Measurements from ENCODE around the gene ZCCHC17. TPM values are rescaled to one million over a fixed set of nuclear protein-coding genes. Genes with fewer than 3 reads are reported as not detected.

Gene ZCCHC17
- total RNA-seq, 2 donors from 2014 or later, result 14.0 to 17.4 TPM

GRCh38 chr1:31364561-31365250 is 67.9 kb downstream of the ZCCHC17 start:
- H3K9me3 ChIP-seq (ENCODE audit: control insufficient read depth, low read length, poor library complexity, severe bottlenecking), result no peaks in the 10 kb centered on the region
- DNase-seq (no peak), ATAC-seq (no peak)
- no peak overlapping the region for H3K27ac Mint-ChIP-seq
- H3K4me3 Mint-ChIP-seq, result no peak overlapping the region
- peaks cover 2% of the 10 kb centered on the region for H3K4me1 Mint-ChIP-seq
- H3K27me3 Mint-ChIP-seq, result no peaks in the 10 kb centered on the region
- peaks cover 7% of the 10 kb centered on the region for H3K36me3 Mint-ChIP-seq (ENCODE audit: low read depth)

- Mint-ChIP-seq H3K27ac (no peak overlapping the region), H3K4me3 (no peak overlapping the region), H3K27me3 (no peaks in the 10 kb centered on the region), H3K36me3 (ENCODE audit: low read depth) (peaks cover 3% of the 10 kb centered on the region), H3K4me1 (no peaks in the 10 kb centered on the region)
- no peaks in the 10 kb centered on the region for H3K9me3 ChIP-seq (ENCODE audit: control insufficient read depth, low read length, poor library complexity, severe bottlenecking)
- ATAC-seq (no peak), DNase-seq (no peak)
Measured at GRCh38 chr1:31366796-31367195, 70.0 kb downstream of the ZCCHC17 start.

GRCh38 chr1:31368611-31369107 is 71.8 kb downstream of the ZCCHC17 start:
- Mint-ChIP-seq H3K36me3 (ENCODE audit: low read depth) (peaks cover 3% of the 10 kb centered on the region), H3K27ac (no peak overlapping the region), H3K4me1 (peaks cover 16% of the 10 kb centered on the region), H3K4me3 (no peak overlapping the region), H3K27me3 (peaks cover 11% of the 10 kb centered on the region)
- DNase-seq (no peak), ATAC-seq (no peak)
- H3K9me3 ChIP-seq (ENCODE audit: control insufficient read depth, low read length, poor library complexity, severe bottlenecking), result no peaks in the 10 kb centered on the region

- no peaks in the 10 kb centered on the region for H3K9me3 ChIP-seq (ENCODE audit: control insufficient read depth, low read length, poor library complexity, severe bottlenecking)
- Mint-ChIP-seq H3K4me3 (no peak overlapping the region), H3K4me1 (peaks cover 18% of the 10 kb centered on the region), H3K27ac (no peak overlapping the region), H3K27me3 (peaks cover 11% of the 10 kb centered on the region), H3K36me3 (ENCODE audit: low read depth) (no peaks in the 10 kb centered on the region)
- DNase-seq (no peak), ATAC-seq (no peak)
Measured at GRCh38 chr1:31370021-31370420, 73.2 kb downstream of the ZCCHC17 start.

GRCh38 chr1:31370565-31370964 is 73.7 kb downstream of the ZCCHC17 start:
- Mint-ChIP-seq H3K27ac (no peak overlapping the region), H3K36me3 (ENCODE audit: low read depth) (no peaks in the 10 kb centered on the region), H3K4me1 (peaks cover 18% of the 10 kb centered on the region), H3K4me3 (no peak overlapping the region), H3K27me3 (peaks cover 11% of the 10 kb centered on the region)
- H3K9me3 ChIP-seq (ENCODE audit: control insufficient read depth, low read length, poor library complexity, severe bottlenecking), result no peaks in the 10 kb centered on the region
- no peak for ATAC-seq
- no peak for DNase-seq

GRCh38 chr1:31371121-31371959 is 74.5 kb downstream of the ZCCHC17 start:
- peaks cover 11% of the 10 kb centered on the region for H3K27me3 Mint-ChIP-seq
- H3K27ac Mint-ChIP-seq, result peak overlapping the region; percentile 72
- ATAC-seq (no peak), DNase-seq (no peak)
- H3K36me3 Mint-ChIP-seq (ENCODE audit: low read depth), result no peaks in the 10 kb centered on the region
- no peak overlapping the region for H3K4me3 Mint-ChIP-seq
- H3K4me1 Mint-ChIP-seq, result peaks cover 18% of the 10 kb centered on the region
- no peaks in the 10 kb centered on the region for H3K9me3 ChIP-seq (ENCODE audit: control insufficient read depth, low read length, poor library complexity, severe bottlenecking)

GRCh38 chr1:31372051-31372450 is 75.2 kb downstream of the ZCCHC17 start:
- peak overlapping the region; percentile 72 for H3K27ac Mint-ChIP-seq
- H3K36me3 Mint-ChIP-seq (ENCODE audit: low read depth), result no peaks in the 10 kb centered on the region
- no peaks in the 10 kb centered on the region for H3K9me3 ChIP-seq (ENCODE audit: control insufficient read depth, low read length, poor library complexity, severe bottlenecking)
- ATAC-seq (no peak), DNase-seq (no peak)
- peak overlapping the region; percentile 91 for H3K4me3 Mint-ChIP-seq
- peaks cover 11% of the 10 kb centered on the region for H3K27me3 Mint-ChIP-seq
- peaks cover 21% of the 10 kb centered on the region for H3K4me1 Mint-ChIP-seq

- DNase-seq (no peak), ATAC-seq (no peak)
- no peaks in the 10 kb centered on the region for H3K9me3 ChIP-seq (ENCODE audit: control insufficient read depth, low read length, poor library complexity, severe bottlenecking)
- Mint-ChIP-seq H3K27ac (peak overlapping the region; percentile 72), H3K4me1 (peaks cover 21% of the 10 kb centered on the region), H3K27me3 (peaks cover 11% of the 10 kb centered on the region), H3K4me3 (peak overlapping the region; percentile 91), H3K36me3 (ENCODE audit: low read depth) (no peaks in the 10 kb centered on the region)
Measured at GRCh38 chr1:31372751-31373055, 75.9 kb downstream of the ZCCHC17 start.

GRCh38 chr1:31373056-31373896 is 76.4 kb downstream of the ZCCHC17 start, which contains the start of gene FABP3:
TSS of gene FABP3 (minus strand) at chr1:31373076. CDS start at chr1:31373014, 62 bp downstream.
- Mint-ChIP-seq H3K27ac (peak within 1 kb of the TSS; percentile 72), H3K27me3 (peaks cover 14% of the 10 kb centered on the region), H3K4me1 (peaks cover 21% of the 10 kb centered on the region), H3K36me3 (ENCODE audit: low read depth) (no peaks in the 10 kb centered on the region), H3K4me3 (peak within 1 kb of the TSS; percentile 91)
- no peak for DNase-seq
- ATAC-seq, result peak; percentile 57
- no peaks in the 10 kb centered on the region for H3K9me3 ChIP-seq (ENCODE audit: control insufficient read depth, low read length, poor library complexity, severe bottlenecking)

- DNase-seq (no peak), ATAC-seq (peak; percentile 35)
- no peak overlapping the region for H3K27ac Mint-ChIP-seq
- no peaks in the 10 kb centered on the region for H3K9me3 ChIP-seq (ENCODE audit: control insufficient read depth, low read length, poor library complexity, severe bottlenecking)
- H3K36me3 Mint-ChIP-seq (ENCODE audit: low read depth), result peaks cover 2% of the 10 kb centered on the region
- peak overlapping the region; percentile 91 for H3K4me3 Mint-ChIP-seq
- H3K4me1 Mint-ChIP-seq, result peaks cover 21% of the 10 kb centered on the region
- H3K27me3 Mint-ChIP-seq, result peaks cover 21% of the 10 kb centered on the region
Measured at GRCh38 chr1:31373897-31374486, 77.2 kb downstream of the ZCCHC17 start.

- Mint-ChIP-seq H3K27me3 (peaks cover 25% of the 10 kb centered on the region), H3K4me1 (peaks cover 21% of the 10 kb centered on the region), H3K36me3 (ENCODE audit: low read depth) (peaks cover 2% of the 10 kb centered on the region), H3K27ac (no peak overlapping the region), H3K4me3 (peak overlapping the region; percentile 91)
- no peak for ATAC-seq
- no peaks in the 10 kb centered on the region for H3K9me3 ChIP-seq (ENCODE audit: control insufficient read depth, low read length, poor library complexity, severe bottlenecking)
- no peak for DNase-seq
Measured at GRCh38 chr1:31374511-31375196, 77.8 kb downstream of the ZCCHC17 start.

- no peak overlapping the region for H3K4me3 Mint-ChIP-seq
- peaks cover 44% of the 10 kb centered on the region for H3K27me3 Mint-ChIP-seq
- ATAC-seq (no peak), DNase-seq (no peak)
- no peak overlapping the region for H3K27ac Mint-ChIP-seq
- peaks cover 5% of the 10 kb centered on the region for H3K36me3 Mint-ChIP-seq (ENCODE audit: low read depth)
- no peaks in the 10 kb centered on the region for H3K9me3 ChIP-seq (ENCODE audit: control insufficient read depth, low read length, poor library complexity, severe bottlenecking)
- H3K4me1 Mint-ChIP-seq, result peaks cover 21% of the 10 kb centered on the region
Measured at GRCh38 chr1:31376375-31377134, 79.7 kb downstream of the ZCCHC17 start.
